Left lung (tissue), 10 donors: ENCODE measurements around the gene CPT1A. TPM values are rescaled to one million over a fixed set of nuclear protein-coding genes. Genes with fewer than 3 reads are reported as not detected.

Experiments
- ATAC-seq: fragments of 200-7000 bp; cut with Tn5 transposase; one replicate; pipeline ENCODE4 v1.9.1; 2020; ENCODE audit warnings: moderate library complexity
- DNase-seq, 4 donors: peaks; one replicate each; pipeline ENCODE4 v3.0.0-alpha.2; 2013 to 2020
- H3K27ac ChIP-seq, 2 donors: fragments of 200-600 bp; sonication (generic) in 1 of 2; one replicate each; pipeline versions ENCODE4 v1.5.0 to v1.8.0; 2020 to 2021
- H3K27me3 ChIP-seq, 2 donors: fragments of 200-600 bp; sonication (generic) in 1 of 2; one replicate each; pipeline versions ENCODE4 v1.5.0 to v1.8.0; 2020 to 2021
- H3K36me3 ChIP-seq, 2 donors: fragments of 200-600 bp; sonication (generic) in 1 of 2; one replicate each; pipeline versions ENCODE4 v1.5.0 to v1.8.0; 2020 to 2021
- H3K4me1 ChIP-seq, 2 donors: fragments of 200-600 bp; one replicate each; pipeline ENCODE4 v1.8.0; 2021
- H3K4me3 ChIP-seq, 2 donors: fragments of 200-600 bp; sonication (generic) in 1 of 2; one replicate each; pipeline versions ENCODE4 v1.5.0 to v1.8.0; 2020 to 2021; ENCODE audit warnings: mild to moderate bottlenecking in 1 of 2
- H3K9me3 ChIP-seq, 2 donors: fragments of 200-600 bp; sonication (generic) in 1 of 2; one replicate each; pipeline versions ENCODE4 v1.5.0 to v1.8.0; 2020 to 2021
- intact Hi-C, 2 donors: fragments of 100-400 bp; cut with DNase I; formaldehyde crosslinking; loops; one replicate each; pipeline versions ENCODE4 v1.11.2 to v1.14.2; 2022
- polyA plus RNA-seq, 6 donors: library from polyadenylated mRNA; unstranded; fragments of 120-200 nt; gene quantifications; one replicate each; pipeline ENCODE4 v1.2.1, GENCODE V29; 2013; ENCODE audit not compliant: insufficient read length in 6 of 6
- total RNA-seq, 2 donors: library from RNA; stranded (reverse); fragmentation: NEBNext Ultra II Directional; extraction: Animal tissue kit (Norgen Biotek cat#: 25700); gene quantifications; one replicate each; pipeline ENCODE4 v1.2.1, GENCODE V29; 2021
- TF ChIP-seq, protein P1 (sequence below), 2 donors: fragments of 200-600 bp; sonication (generic) in 1 of 2; IDR thresholded peaks; one replicate each; pipeline versions ENCODE4 v1.5.0 to v1.8.0; 2021; ENCODE audit warnings: antibody characterized with exemption in 2 of 2
- donor health status: DM: no; HTN: yes; CAD: no.
- donor health status: DM: no; HTN: no; CAD: no.

The CPT1A gene
- total and polyA plus RNA-seq, 8 donors = 25.7 to 83.9 (median 31.9) TPM

DNA sequence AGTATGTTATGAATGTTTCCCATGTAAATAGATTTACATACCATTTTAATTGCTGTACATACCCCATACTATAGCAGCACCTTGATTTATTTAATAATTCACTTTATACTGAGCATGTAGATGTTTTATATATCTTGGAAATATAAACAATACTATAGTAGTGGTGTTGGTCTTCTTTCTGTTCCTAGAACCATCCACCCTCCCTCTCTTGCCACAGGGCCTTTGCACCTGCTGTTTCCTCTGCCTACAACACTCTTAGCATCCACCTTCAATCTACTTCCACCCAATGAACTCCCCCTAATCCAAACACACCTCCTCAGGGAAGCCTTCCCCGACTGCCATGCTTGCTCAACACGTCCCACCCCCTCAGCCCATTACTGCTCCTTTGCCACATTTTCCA is 120.6 kb downstream of the CPT1A start:
- H3K36me3 ChIP-seq = no peaks in the 10 kb centered on the region
- H3K27me3 ChIP-seq = peaks cover 0 to 6% of the 10 kb centered on the region in 2 donors
- no peaks in the 10 kb centered on the region for H3K4me1 ChIP-seq
- DNase-seq (no peak), ATAC-seq (no peak)
- TF ChIP-seq, protein P1, sequence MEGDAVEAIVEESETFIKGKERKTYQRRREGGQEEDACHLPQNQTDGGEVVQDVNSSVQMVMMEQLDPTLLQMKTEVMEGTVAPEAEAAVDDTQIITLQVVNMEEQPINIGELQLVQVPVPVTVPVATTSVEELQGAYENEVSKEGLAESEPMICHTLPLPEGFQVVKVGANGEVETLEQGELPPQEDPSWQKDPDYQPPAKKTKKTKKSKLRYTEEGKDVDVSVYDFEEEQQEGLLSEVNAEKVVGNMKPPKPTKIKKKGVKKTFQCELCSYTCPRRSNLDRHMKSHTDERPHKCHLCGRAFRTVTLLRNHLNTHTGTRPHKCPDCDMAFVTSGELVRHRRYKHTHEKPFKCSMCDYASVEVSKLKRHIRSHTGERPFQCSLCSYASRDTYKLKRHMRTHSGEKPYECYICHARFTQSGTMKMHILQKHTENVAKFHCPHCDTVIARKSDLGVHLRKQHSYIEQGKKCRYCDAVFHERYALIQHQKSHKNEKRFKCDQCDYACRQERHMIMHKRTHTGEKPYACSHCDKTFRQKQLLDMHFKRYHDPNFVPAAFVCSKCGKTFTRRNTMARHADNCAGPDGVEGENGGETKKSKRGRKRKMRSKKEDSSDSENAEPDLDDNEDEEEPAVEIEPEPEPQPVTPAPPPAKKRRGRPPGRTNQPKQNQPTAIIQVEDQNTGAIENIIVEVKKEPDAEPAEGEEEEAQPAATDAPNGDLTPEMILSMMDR (IDR thresholded peaks at IDR 0.05) = no peak
- no peak overlapping the region for H3K27ac ChIP-seq
- intact Hi-C loops = no loop called here
- H3K4me3 ChIP-seq = no peak overlapping the region
- H3K9me3 ChIP-seq = no peaks in the 10 kb centered on the region

DNA sequence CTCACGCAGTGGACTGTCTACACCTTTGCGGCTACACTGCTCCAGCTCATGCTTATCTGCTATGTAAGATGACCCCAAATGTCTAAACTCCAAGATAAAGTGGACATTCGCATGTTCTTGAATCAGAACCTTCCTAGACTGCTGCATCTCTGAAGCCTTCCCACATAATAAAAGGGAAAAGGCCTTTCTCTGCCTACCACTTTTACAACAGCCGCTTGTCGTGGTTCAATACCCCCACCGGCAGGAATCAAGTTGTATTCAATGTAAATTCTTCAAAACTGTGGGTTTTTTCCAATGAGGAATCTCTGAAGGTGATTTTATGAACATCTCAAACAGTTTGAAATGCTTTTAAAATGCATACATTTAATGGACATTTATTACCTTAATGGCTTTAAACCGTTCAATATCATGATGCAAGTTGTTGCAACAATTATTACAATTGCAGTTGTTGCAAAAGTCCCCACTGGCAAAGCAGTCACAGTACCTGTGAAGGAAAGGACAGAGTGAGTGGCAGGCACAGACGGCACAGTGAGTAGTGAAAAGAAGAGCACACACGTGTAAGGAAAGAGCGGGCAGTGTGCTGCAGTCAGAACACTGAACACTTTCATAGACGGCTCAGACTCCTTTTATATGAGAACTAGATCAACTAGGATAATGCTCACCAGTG is 126.1 kb downstream of the CPT1A start:
- Histone ChIP-seq H3K27ac (no peak overlapping the region), H3K36me3 (no peaks in the 10 kb centered on the region), H3K4me3 (no peak overlapping the region), H3K27me3 (no peaks in the 10 kb centered on the region), H3K4me1 (no peaks in the 10 kb centered on the region), H3K9me3 (no peaks in the 10 kb centered on the region)
- DNase-seq (no peak), ATAC-seq (no peak)
- intact Hi-C loops = no loop called here
- TF ChIP-seq, protein P1 (IDR thresholded peaks at IDR 0.05) = no peak

DNA sequence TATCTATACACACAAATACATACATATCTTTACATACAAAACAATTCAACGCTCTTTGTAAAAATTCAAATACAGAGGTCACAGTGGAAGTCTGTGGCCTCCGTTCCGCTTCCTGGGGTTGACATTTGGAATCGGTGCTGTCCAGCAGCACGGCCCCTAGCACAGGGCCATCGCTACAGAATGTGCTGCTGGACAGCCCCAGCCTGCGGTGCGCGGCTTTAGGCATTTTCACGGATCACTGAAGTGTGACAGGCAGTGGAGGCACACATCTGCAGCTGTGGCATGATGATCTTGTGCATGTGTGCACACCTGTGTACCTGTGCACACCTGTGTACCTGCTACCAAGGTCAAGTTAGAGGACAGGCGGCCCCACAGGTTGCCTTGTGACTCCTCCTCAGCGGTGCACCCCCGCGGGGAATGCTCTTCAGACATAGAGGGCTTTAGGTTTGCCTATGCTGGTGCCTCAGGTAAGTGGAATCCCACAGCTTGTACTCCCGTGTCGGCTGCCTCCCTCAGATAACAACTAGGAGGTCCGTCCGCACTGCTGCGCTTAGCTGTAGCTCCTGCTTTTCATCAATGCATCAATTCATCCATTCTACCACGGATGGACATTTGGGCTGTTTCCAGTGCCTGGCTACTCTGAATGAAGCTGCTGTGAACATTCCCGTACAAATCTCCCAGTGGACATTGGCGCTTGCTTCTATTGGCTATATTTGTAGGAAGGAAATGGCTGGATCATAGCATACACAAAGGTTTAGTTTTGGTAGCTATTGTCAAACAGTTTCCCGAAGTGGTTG is 127.5 kb downstream of the CPT1A start:
- Histone ChIP-seq H3K36me3 (no peaks in the 10 kb centered on the region), H3K27me3 (no peaks in the 10 kb centered on the region), H3K9me3 (no peaks in the 10 kb centered on the region), H3K4me3 (no peak overlapping the region), H3K4me1 (no peaks in the 10 kb centered on the region), H3K27ac (no peak overlapping the region)
- intact Hi-C loops = no loop called here
- TF ChIP-seq, protein P1 (IDR thresholded peaks at IDR 0.05) = no peak
- DNase-seq (no peak), ATAC-seq (no peak)

DNA sequence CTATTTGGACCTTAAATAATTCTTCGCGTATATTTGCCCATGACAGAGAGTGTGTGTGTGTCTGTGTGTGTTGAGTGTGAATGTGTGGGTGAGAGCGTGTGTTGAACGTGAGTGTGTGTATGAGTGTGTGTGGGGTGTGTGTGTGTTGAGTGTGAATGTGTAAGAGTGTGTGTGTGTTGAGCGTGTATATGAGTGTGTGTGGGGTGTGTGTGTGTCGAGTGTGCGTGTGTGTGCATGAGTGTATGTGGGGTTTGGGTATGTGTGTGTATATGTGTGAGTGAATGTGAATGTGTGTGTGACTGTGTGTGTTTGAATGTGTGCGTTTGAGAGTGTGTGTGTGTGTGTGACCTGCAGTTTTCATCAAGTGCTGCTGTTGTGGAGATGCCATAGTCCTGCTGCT is 130.6 kb downstream of the CPT1A start:
- H3K27ac ChIP-seq = no peak overlapping the region
- peaks cover 0 to 2% of the 10 kb centered on the region in 2 donors for H3K27me3 ChIP-seq
- ATAC-seq = no peak
- no peaks in the 10 kb centered on the region for H3K36me3 ChIP-seq
- TF ChIP-seq, protein P1 (IDR thresholded peaks at IDR 0.05) = no peak
- intact Hi-C loops = no loop called here
- H3K4me1 ChIP-seq = no peaks in the 10 kb centered on the region
- no peak for DNase-seq
- no peak overlapping the region for H3K4me3 ChIP-seq
- no peaks in the 10 kb centered on the region for H3K9me3 ChIP-seq

DNA sequence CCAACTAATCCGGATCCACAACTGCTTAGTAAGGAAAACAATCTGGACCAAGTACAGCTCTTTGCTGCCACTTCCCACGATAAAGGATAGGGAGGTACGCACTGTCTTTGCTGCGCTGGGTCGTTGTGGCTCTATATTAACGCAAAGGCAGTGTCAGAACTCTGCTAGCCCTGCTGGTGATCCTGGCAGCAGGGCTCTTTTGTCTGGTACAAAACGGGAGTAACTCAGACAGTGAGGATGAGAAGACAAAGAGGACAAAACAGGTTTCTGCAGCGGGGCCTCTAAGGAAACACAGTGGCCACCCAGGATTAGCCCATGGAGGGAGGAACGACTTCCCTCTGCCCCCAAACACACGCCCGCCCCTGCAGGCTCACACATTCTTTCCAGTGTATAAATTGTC is 131.3 kb downstream of the CPT1A start:
- H3K4me3 ChIP-seq = no peak overlapping the region
- TF ChIP-seq, protein P1 (IDR thresholded peaks at IDR 0.05) = no peak
- H3K4me1 ChIP-seq = no peaks in the 10 kb centered on the region

More for the DNA sequence above, 131.3 kb downstream of the CPT1A start:
- ATAC-seq (no peak), DNase-seq (no peak)
- H3K27me3 ChIP-seq = peaks cover 0 to 9% of the 10 kb centered on the region in 2 donors
- H3K27ac ChIP-seq = no peak overlapping the region
- H3K9me3 ChIP-seq = no peaks in the 10 kb centered on the region
- H3K36me3 ChIP-seq = no peaks in the 10 kb centered on the region
- intact Hi-C loops = no loop called here
